Measurements from ENCODE around the gene SH3GLB1.
"Not testable (repeated sequence)": the region's sequence is repeated elsewhere in the genome, so short reads cannot be mapped to it uniquely, and the experiment has no call there.

Gene SH3GLB1

GRCh38 chr1:86704458-86704971, at the start of gene SH3GLB1:
Gene SH3GLB1 (plus strand): TSS chr1:86704576. CDS start chr1:86704900, 324 bp downstream.
- DNase-seq = peak; percentile 95 to 96

DNA sequence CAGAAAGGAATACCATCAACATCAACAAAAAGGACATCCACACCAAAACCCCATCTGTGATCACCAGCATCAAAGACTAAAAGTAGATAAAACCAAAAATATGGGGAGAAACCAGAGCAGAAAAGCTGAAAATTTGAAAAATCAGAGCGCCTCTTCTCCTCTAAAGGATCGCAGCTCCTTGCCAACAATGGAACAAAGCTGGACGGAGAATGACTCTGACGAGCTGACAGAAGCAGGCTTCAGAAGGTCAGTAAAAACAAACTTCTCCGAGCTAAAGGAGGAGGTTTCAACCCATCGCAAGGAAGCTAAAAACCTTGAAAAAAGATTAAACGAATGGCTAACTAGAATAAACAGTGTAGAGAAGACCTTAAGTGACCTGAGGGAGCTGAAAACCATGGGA, 46.0 kb upstream of the SH3GLB1 start:
- DNase-seq = not testable (repeated sequence)

- DNase-seq = no peak
Measured at GRCh38 chr1:86666368-86666767, 38.0 kb upstream of the SH3GLB1 start.

DNA sequence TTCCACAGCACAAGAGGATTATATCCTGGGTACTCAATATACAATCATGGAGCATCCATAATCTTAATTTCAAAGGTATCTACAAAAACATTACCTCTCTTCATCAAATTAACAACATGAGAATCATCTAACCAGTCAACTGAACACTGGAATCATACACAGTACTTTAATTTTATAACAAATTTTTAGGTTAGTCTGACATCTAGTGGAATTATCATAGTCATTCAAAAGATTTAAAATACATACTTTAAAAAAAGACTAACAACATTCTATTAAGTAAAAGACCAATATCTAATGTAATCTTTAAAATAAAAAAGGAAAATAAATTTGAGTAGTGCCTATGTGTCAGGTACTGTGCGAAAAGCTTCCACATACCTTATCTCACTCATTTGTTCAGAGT, 16.8 kb upstream of the SH3GLB1 start:
- DNase-seq = no peak

GRCh38 chr1:86692641-86693040, 11.7 kb upstream of the SH3GLB1 start:
- DNase-seq = no peak

- no peak for DNase-seq
Measured at GRCh38 chr1:86695400-86695799, 9.0 kb upstream of the SH3GLB1 start.

DNA sequence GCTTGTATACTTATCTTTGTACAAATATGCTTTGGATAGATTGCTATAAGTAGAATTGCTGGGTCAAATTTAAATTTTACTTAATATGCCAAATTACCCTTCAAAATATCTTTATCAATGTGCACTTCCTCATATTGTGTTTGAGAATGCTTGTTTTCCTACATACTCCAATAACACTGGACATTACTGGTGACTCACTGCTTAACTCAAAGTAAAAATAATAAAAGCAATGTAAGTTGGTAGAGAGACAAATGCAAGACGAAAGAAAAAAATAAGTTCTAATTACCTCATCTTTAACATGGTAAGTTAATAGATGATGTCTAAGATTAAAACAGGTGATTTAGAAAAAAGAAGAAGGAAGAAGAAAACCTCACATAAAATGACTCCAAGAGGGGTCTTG, 7.9 kb upstream of the SH3GLB1 start:
- DNase-seq = no peak

GRCh38 chr1:86699186-86699585, 5.2 kb upstream of the SH3GLB1 start:
- no peak for DNase-seq

DNA sequence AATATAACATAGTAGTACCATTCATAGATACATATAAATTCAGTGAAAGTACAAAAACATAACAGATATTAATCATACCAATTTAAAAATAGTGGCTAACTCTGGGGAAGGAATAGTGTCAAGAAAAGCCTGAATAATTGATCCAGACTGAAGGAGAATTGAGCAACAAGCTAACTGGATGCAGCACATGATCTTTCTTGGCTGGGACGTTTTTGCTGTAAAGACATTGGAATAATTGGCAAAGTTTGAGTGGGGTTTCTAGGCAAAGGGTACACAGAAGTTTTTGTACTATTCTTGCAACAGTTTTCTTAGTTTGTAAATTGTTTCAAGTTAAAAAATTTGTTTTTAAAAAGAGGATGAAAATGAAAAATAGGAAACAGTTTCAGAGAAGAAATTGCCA, 2.6 kb upstream of the SH3GLB1 start:
- no peak for DNase-seq

GRCh38 chr1:86702954-86703494, 1.4 kb upstream of the SH3GLB1 start:
- DNase-seq = not testable (repeated sequence)

DNA sequence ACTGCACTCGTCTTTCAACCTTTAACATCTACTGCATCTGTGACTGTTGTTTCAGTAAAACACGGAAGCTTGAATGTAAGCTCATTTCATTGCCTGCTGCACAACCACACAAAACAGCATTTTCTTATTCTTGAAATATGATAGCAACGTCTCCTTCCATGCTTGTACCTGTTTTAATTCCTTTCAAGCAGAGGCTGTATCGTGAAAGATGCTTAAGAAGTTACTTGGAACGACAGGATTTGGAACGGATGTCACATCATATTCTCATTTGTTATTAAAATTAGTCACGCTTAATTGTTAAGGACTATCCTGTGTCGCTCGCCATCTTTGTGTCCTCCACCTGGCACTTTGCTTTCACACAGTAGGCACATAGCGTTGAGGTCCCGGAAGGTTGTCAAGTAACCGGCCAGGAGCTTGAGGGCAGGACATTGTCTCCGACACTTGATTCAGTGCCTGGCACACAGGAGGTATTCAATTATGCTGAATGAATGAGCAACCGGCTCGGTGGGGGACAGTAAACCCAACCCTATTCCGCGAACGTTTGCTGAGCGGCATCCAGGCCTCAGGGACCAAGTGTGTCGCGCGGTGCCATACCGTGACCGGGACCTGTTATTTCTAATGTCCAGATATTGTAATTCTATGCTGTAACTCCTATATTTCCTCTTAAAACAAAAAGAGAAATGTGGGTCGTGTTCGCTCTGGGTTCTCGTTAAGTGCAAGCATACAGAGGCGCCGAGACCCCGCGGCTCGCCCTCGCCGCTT, 499 bp upstream of the SH3GLB1 start:
- DNase-seq = peak in 1 of 2 experiments; percentile 80

GRCh38 chr1:86704972-86705664, 742 bp downstream of the SH3GLB1 start:
- peak; percentile 64 for DNase-seq

GRCh38 chr1:86705665-86705985, 1.2 kb downstream of the SH3GLB1 start:
- DNase-seq = no peak

GRCh38 chr1:86706018-86706635, 1.8 kb downstream of the SH3GLB1 start:
- no peak for DNase-seq

- no peak for DNase-seq
Measured at GRCh38 chr1:86708920-86709319, 4.5 kb downstream of the SH3GLB1 start.

DNA sequence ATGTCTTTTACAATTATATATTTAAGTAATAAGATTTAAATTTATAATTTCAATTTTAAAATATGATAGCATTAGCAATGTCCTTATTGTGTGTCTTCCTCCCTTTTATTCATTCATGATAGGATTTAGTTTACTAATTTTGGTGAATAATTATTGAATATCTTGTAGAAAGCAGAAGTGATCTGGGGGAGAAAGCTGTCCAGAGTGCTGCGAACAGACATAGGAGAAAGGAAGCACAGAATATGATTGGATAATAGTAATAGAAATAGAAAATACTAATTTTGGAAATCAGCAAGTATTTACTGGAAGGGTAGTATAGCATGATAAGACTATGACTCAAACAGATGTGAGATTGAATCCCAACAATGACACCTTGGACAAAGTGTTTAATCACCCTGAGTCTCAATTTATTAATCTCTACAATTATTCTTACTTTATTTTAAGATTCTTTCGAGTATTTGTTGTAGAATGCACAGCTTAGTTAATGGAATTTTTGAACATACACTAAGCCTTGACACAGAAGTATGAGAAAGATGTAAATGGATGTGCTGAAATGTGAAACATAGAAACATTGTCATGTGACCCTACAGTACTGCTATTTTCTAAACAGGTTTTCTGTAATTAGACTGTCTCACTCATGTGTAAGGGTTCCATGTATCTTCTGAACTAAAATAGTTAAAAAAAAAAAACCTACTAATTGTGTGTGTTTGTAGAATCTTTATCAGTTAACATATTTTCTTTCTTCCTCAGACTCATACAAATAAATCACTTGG, 7.9 kb downstream of the SH3GLB1 start:
- no peak for DNase-seq

DNA sequence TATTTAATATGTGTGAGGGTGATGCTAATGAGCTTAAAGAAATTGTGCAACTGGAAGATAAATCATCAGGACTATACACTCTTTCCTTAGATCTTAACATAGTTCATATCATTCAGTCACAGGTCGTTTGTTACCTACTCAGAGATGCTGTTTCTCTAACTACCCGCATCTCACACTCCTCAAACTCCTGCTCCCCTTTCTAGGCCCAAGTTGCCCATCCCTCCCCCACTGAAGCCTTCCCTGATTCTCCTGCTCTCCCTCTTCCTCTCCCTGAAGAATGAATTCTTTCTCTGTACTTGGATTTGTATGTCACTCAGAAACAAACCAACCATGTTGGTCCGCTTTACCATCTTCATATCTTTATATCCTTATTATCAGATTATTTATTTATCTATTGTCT, 9.1 kb downstream of the SH3GLB1 start:
- no peak for DNase-seq

- DNase-seq = no peak
Measured at GRCh38 chr1:86714159-86714558, 9.8 kb downstream of the SH3GLB1 start.

- no peak for DNase-seq
Measured at GRCh38 chr1:86714561-86715244, 10.3 kb downstream of the SH3GLB1 start.

DNA sequence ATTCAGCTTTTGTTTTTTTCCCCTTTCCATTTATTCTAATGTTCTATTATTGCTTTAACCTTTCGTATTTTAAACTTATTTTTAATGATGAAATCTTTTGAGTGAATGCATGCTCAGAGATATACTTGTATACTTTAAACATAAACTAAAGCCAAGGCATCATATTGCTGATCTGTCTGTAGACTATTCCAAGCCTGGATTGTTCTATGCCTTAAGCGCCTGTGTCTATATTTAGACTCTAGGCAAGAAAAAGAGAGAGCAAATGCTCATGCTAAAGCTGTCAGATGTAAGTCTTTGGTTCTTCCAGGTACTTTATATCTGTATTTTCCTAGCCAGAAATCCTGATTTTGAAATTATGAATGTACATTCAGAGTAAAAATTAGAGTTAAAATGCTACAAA, 14.4 kb downstream of the SH3GLB1 start:
- DNase-seq = no peak

GRCh38 chr1:86731416-86731815, 27.0 kb downstream of the SH3GLB1 start:
- DNase-seq = no peak

DNA sequence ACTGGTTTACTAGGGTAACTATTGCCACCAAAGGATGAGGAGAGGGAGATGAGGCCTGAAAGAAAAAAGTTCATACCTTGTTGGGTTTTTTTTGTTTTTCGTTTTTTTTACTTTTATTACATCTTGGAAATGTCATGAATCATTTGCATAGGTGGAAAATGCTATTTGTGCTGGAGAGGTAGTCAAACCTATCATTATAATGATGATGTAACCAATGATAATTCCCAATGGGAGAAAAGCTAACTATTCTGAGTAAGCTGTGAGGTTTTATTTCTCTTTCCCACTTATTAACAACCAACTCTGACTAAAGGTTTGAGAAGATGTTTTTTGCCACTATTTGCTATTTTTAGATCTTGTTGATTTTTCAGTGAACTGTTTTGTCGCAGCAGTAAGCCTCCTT, 29.0 kb downstream of the SH3GLB1 start:
- DNase-seq = no peak

Measured in activated T-cell treated with anti-CD3 and anti-CD28 coated beads, Interleukin-2, amount 50 U/mL, for 48 hours (primary cell).